Heart left ventricle (tissue), 16 donors: ENCODE measurements around the gene FBXO42. TPM values are rescaled to one million over a fixed set of nuclear protein-coding genes. Genes with fewer than 3 reads are reported as not detected.

Experiments
- ATAC-seq, 4 donors: fragments of 200-7000 bp; cut with Tn5 transposase; one replicate each; pipeline ENCODE4 v1.9.1; 2020 to 2022; ENCODE audit warnings: moderate library complexity in 4 of 4, mild to moderate bottlenecking in 3 of 4, moderate number of reproducible peaks in 1 of 4
- DNase-seq, 5 donors: peaks; one replicate each; pipeline ENCODE4 v3.0.0-alpha.2; 2020
- H3K27ac ChIP-seq, 12 donors: fragments of 200-600 bp; sonication (generic) in 4 of 12; one replicate each; pipeline versions ENCODE4 v1.5.0 to v1.8.0; 2016 to 2022; ENCODE audit warnings: mild to moderate bottlenecking in 2 of 12
- H3K27me3 ChIP-seq, 9 donors: fragments of 200-600 bp; sonication (generic) in 2 of 9; one replicate each; pipeline versions ENCODE4 v1.5.1 to v1.8.0; 2016 to 2022; ENCODE audit warnings: mild to moderate bottlenecking in 3 of 9
- H3K36me3 ChIP-seq, 9 donors: fragments of 200-600 bp; sonication (generic) in 2 of 9; one replicate each; pipeline versions ENCODE4 v1.5.0 to v1.8.0; 2018 to 2022; ENCODE audit warnings: mild to moderate bottlenecking in 2 of 9
- H3K4me1 ChIP-seq, 12 donors: fragments of 200-600 bp; sonication (generic) in 4 of 12; one replicate each; pipeline versions ENCODE4 v1.5.0 to v1.8.0; 2016 to 2022; ENCODE audit warnings: mild to moderate bottlenecking in 3 of 12
- H3K4me3 ChIP-seq, 12 donors: fragments of 200-600 bp; sonication (generic) in 4 of 12; one replicate each; pipeline versions ENCODE4 v1.5.0 to v1.8.0; 2017 to 2022; ENCODE audit warnings: mild to moderate bottlenecking in 9 of 12, moderate library complexity in 4 of 12
- H3K9me3 ChIP-seq, 12 donors: fragments of 200-600 bp; sonication (generic) in 4 of 12; one replicate each; pipeline versions ENCODE4 v1.5.0 to v1.8.0; 2016 to 2022; ENCODE audit warnings: mild to moderate bottlenecking in 1 of 12
- CTCF ChIP-seq, 12 donors: fragments of 200-600 bp; sonication (generic) in 4 of 12; IDR thresholded peaks; one replicate each; pipeline versions ENCODE4 v1.5.0 to v1.8.0; 2018 to 2022; ENCODE audit warnings: antibody characterized with exemption in 12 of 12, mild to moderate bottlenecking in 5 of 12
- POLR2A ChIP-seq, 2 donors: fragments of 450-650 bp; IDR thresholded peaks; one replicate each; pipeline ENCODE4 v1.6.1; 2017; ENCODE audit warnings: antibody characterized with exemption in 2 of 2, mild to moderate bottlenecking in 2 of 2, moderate library complexity in 2 of 2
- WGBS, 4 donors: extraction: QIAGEN DNeasy Blood & Tissue Kit in 2 of 4; methylation state at CpG; one replicate each; pipeline versions ENCODE4 v1.1.5 to v1.1.7; 2013 to 2018; 5-methylcytosine and 5-hydroxymethylcytosine counted together
- intact Hi-C, 10 donors: fragments of 100-400 bp; cut with DNase I; formaldehyde crosslinking; loops; one replicate each; pipeline versions ENCODE4 v1.11.1 to v1.14.2; 2022
- polyA plus RNA-seq, 2 donors: library from polyadenylated mRNA; stranded (reverse); fragments of 200-250 nt; gene quantifications; one replicate each; pipeline ENCODE4 v1.2.3, GENCODE V29; 2013
- total RNA-seq, 9 donors: library from RNA; depleted of rRNA in 2 of 9; stranded (reverse); fragments of >200 nt in 2 of 9; fragmentation: NEBNext Ultra II Directional in 3 of 9; extraction: Animal tissue kit (Norgen Biotek cat#: 25700) in 3 of 9; gene quantifications; one replicate each; pipeline versions ENCODE4 v1.1.0 to v1.2.4, GENCODE V29; 2016 to 2023
- donor health status: ischemic (EF 13 %, LVEDD 7.1; RV severe dilation, severe dysfunction).
- donor health status: healthy with polysubstance abuse.
- donor health status: DM: no; HTN: yes; CAD: no.
- donor health status: DM: no; HTN: no; CAD: no.
- donor health status: ischemic (EF 25% LVEDD 6.9; RV normal size, moderate dysfunction).
- donor health status: ischemic (EF 25% LVEDD 5.7; RV mildly dilated, moderate dysfunction).
- donor health status: healthy.
- donor health status: DM: yes; HTN: yes; CAD: no.
- donor health status: ischemic (EF 35%, LVEDD 5.7; RV mildly dilated, moderate dysfunction).
- donor health status: nonischemic (EF 11% LVEDD 7.7; RV severe dilation, severe dysfunction).
- donor health status: DM: yes; HTN: yes; CAD: no.
- donor health status: PGD.
- donor health status: ischemic (EF 29% LVEDD 5.4; RV normal size, mild dysfunction).
- donor health status: nonischemic (EF 23%, LVEDD 6.1; RV moderate dilation, normal function).

Gene FBXO42
- total and polyA plus RNA-seq, 11 donors = 11.0 to 44.4 (median 20.1) TPM

DNA sequence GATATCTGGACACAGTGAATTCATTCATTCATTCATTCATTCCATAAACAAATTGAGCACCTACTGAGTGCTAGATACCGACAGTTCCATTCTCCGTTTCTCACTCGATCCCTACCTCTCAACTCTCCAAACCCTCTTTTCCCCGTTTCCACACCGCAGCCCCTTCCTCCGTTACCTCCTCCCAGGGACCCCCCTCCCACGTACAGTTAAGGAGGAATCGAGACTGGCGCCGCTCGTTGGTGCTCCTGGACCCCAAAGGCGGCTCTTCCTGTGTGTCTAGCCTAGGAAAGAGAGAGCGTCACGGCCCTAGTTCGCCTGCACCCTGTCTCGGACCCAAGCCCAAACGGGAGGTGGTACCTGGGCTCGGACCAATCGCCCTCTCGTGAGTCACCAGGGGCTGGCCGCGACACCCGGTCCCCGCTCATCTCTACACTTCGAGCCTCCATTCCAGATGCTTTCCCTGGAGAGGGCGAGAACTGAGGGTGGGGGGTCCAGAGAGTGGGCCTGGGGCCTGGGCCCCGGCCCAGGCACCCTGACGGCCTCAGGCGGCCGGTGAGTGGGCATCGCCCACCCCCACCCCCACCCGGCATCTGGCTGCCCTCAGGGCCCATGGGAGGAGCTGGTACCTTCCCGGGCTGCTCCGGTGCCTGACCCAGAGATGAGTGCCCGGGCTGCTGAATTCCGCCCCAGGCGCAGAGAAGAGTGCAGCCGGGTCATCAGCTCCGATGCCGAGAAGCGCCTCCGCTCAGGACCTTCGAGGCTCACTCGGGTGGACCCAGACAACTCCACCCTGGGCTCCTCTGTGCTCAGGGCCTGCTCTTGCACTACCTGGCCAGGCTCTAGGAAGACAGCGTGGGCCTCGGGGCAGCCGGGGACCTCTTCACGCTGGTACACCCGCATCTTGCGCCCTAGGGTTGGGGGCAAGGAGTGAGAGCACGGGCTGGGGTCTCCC, 144.7 kb downstream of the FBXO42 start:
- Histone ChIP-seq H3K4me1 (peaks cover 0 to 23% (median 13%) of the 10 kb centered on the region in 12 donors), H3K36me3 (peaks cover 0 to 3% (median 0%) of the 10 kb centered on the region in 9 donors), H3K4me3 (peak overlapping the region; percentile 30 to 67 (median 63)), H3K9me3 (no peaks in the 10 kb centered on the region), H3K27me3 (no peaks in the 10 kb centered on the region), H3K27ac (peak overlapping the region; percentile 64 to 98 (median 93))
- ATAC-seq (peak in 1 of 4 donors; percentile 0), DNase-seq (peak in 1 of 5 donors; percentile 66)
- intact Hi-C loops = loop anchor here in 8 of 10 donors (5.0 to 10.0 kb wide), 6 partner anchors 35 to 160 kb away; partner anchors contain the start of genes SZRD1 (in 3 of the 8) and FBXO42 (in 2 of the 8)
- TF ChIP-seq POLR2A (IDR thresholded peaks at IDR 0.05) (no peak), CTCF (IDR thresholded peaks at IDR 0.05) (no peak)
- WGBS, 4 donors = 42 to 61% (median 58%) methylated on average over 33 to 51 of the region's 51 CpGs

- TF ChIP-seq CTCF (IDR thresholded peaks at IDR 0.05) (no peak), POLR2A (IDR thresholded peaks at IDR 0.05) (peak in 1 of 2 donors; percentile 64)
- ATAC-seq (peak; percentile 93 to 97 (median 96)), DNase-seq (peak; percentile 97 to 99 (median 98))
- H3K36me3 ChIP-seq = peaks cover 0 to 3% (median 0%) of the 10 kb centered on the region in 9 donors
- intact Hi-C loops = loop anchor here in 8 of 10 donors (1.0 to 10.0 kb wide), 7 partner anchors 11 to 161 kb away; partner anchors contain the start of genes SZRD1 (in 3 of the 8) and FBXO42 (in 2 of the 8)
- H3K27ac ChIP-seq = peak overlapping the region; percentile 64 to 98 (median 93)
- H3K27me3 ChIP-seq = no peaks in the 10 kb centered on the region
- H3K4me3 ChIP-seq = peak overlapping the region; percentile 30 to 67 (median 63)
- 0 to 1% (median 1%) methylated on average over 30 to 87 of the region's 87 CpGs for WGBS, 4 donors
- peaks cover 0 to 23% (median 13%) of the 10 kb centered on the region in 12 donors for H3K4me1 ChIP-seq
- no peaks in the 10 kb centered on the region for H3K9me3 ChIP-seq
Measured at GRCh38 chr1:16206547-16207317, 145.5 kb downstream of the FBXO42 start.

GRCh38 chr1:16205891-16206546, 146.3 kb downstream of the FBXO42 start:
- ATAC-seq = no peak
- Histone ChIP-seq H3K27me3 (no peaks in the 10 kb centered on the region), H3K36me3 (peaks cover 0 to 4% (median 0%) of the 10 kb centered on the region in 9 donors), H3K27ac (peak overlapping the region; percentile 43 to 98 (median 90)), H3K4me1 (peaks cover 0 to 23% (median 13%) of the 10 kb centered on the region in 12 donors), H3K9me3 (no peaks in the 10 kb centered on the region), H3K4me3 (peak overlapping the region in 11 of 12 donors; percentile 20 to 67 (median 62))
- TF ChIP-seq CTCF (IDR thresholded peaks at IDR 0.05) = no peak
- no peak for TF ChIP-seq POLR2A (IDR thresholded peaks at IDR 0.05)
- no peak for DNase-seq
- intact Hi-C loops = loop anchor here in 8 of 10 donors (1.0 to 10.0 kb wide), 7 partner anchors 11 to 161 kb away; partner anchors contain the start of genes SZRD1 (in 3 of the 8) and FBXO42 (in 2 of the 8)
- 38 to 56% (median 40%) methylated on average over 20 to 38 of the region's 38 CpGs for WGBS, 4 donors
